DOHH2 (cell line): Measurements from ENCODE around the gene SST.
A peak's percentile ranks its signal among the peaks of the same experiment; 100 is the strongest.

ENCODE experiments used
- H3F3A ChIP-seq: fragments of 200-600 bp; sonication (generic), shearing (Covaris generic); 2 replicates; pipeline ENCODE4 v1.6.0; 2016; ENCODE audit warnings: antibody characterized with exemption, mild to moderate bottlenecking; ENCODE audit not compliant: control insufficient read depth, insufficient read depth
- H3K27ac ChIP-seq: fragments of 200-600 bp; sonication (generic); 2 replicates; pipeline ENCODE4 v1.5.1; 2014; ENCODE audit warnings: low read depth, mild to moderate bottlenecking, low read length, moderate library complexity
- H3K27me3 ChIP-seq: fragments of 200-600 bp; sonication (generic); 2 replicates; pipeline ENCODE4 v1.6.1; 2014; ENCODE audit warnings: mild to moderate bottlenecking, low read length, mixed read lengths; ENCODE audit not compliant: control insufficient read depth
- H3K36me3 ChIP-seq: fragments of 200-600 bp; sonication (generic); 2 replicates; pipeline ENCODE4 v1.6.1; 2014; ENCODE audit warnings: mild to moderate bottlenecking, low read length, moderate library complexity, mixed read lengths; ENCODE audit not compliant: control insufficient read depth
- H3K4me1 ChIP-seq: fragments of 200-600 bp; sonication (generic); 2 replicates; pipeline ENCODE4 v1.6.1; 2014; ENCODE audit warnings: mild to moderate bottlenecking, low read length, mixed read lengths; ENCODE audit not compliant: control insufficient read depth
- H3K4me2 ChIP-seq: fragments of 200-600 bp; sonication (generic); 2 replicates; pipeline ENCODE4 v1.6.0; 2014; ENCODE audit warnings: mild to moderate bottlenecking, low read length, moderate library complexity
- H3K4me3 ChIP-seq: fragments of 200-600 bp; sonication (generic); 2 replicates; pipeline ENCODE4 v1.5.1; 2014; ENCODE audit warnings: mild to moderate bottlenecking, low read length, mixed read lengths
- H3K79me2 ChIP-seq: fragments of 200-600 bp; sonication (generic); 2 replicates; pipeline ENCODE4 v1.6.1; 2014; ENCODE audit warnings: mild to moderate bottlenecking, low read length, mixed read lengths; ENCODE audit not compliant: control insufficient read depth
- H3K9me2 ChIP-seq: fragments of 200-600 bp; sonication (generic); replicated peaks from 2 replicates; pipeline ENCODE4 v1.6.1; 2014; ENCODE audit warnings: mild to moderate bottlenecking, low read length, mixed read lengths; ENCODE audit not compliant: control insufficient read depth
- H3K9me3 ChIP-seq: fragments of 200-600 bp; sonication (generic); 2 replicates; pipeline ENCODE4 v1.6.1; 2014; ENCODE audit warnings: antibody characterized with exemption, low read length, mixed read lengths; ENCODE audit not compliant: control insufficient read depth, insufficient read depth
- H4K20me1 ChIP-seq: fragments of 200-600 bp; sonication (generic); 2 replicates; pipeline ENCODE4 v1.6.0; 2014; ENCODE audit warnings: low read depth, mild to moderate bottlenecking, antibody characterized with exemption, low read length, moderate library complexity; ENCODE audit not compliant: control insufficient read depth, insufficient read depth
- CTCF ChIP-seq: fragments of 200-600 bp; sonication (generic); IDR thresholded peaks from one replicate; pipeline ENCODE4 v1.5.1; 2014; ENCODE audit warnings: antibody characterized with exemption, mild to moderate bottlenecking, low read depth, low read length; ENCODE audit not compliant: poor library complexity, severe bottlenecking
- EZH2phosphoT487 ChIP-seq: fragments of 200-600 bp; sonication (generic); IDR thresholded peaks from 2 replicates; pipeline ENCODE4 v1.6.1; 2017; ENCODE audit warnings: borderline replicate concordance, mild to moderate bottlenecking, antibody characterized with exemption, low read length, moderate library complexity, mixed read lengths

The SST gene

GRCh38 chr3:187678726-187679268 is 8.6 kb upstream of the SST start:
- Histone ChIP-seq H3F3A (no peaks in the 10 kb centered on the region), H3K9me3 (no peaks in the 10 kb centered on the region), H3K9me2 (no peaks in the 10 kb centered on the region), H3K27ac (no peak overlapping the region), H3K4me2 (no peak overlapping the region), H4K20me1 (no peaks in the 10 kb centered on the region), H3K79me2 (no peaks in the 10 kb centered on the region), H3K36me3 (no peaks in the 10 kb centered on the region), H3K4me3 (no peak overlapping the region), H3K4me1 (no peaks in the 10 kb centered on the region), H3K27me3 (peaks cover 11% of the 10 kb centered on the region)
- TF ChIP-seq EZH2phosphoT487 (no peak), CTCF (peak; percentile 58)

GRCh38 chr3:187677604-187678003 is 7.4 kb upstream of the SST start:
- TF ChIP-seq EZH2phosphoT487 (no peak), CTCF (no peak)
- Histone ChIP-seq H3K36me3 (no peaks in the 10 kb centered on the region), H3K9me2 (no peaks in the 10 kb centered on the region), H3F3A (no peaks in the 10 kb centered on the region), H3K4me3 (no peak overlapping the region), H3K9me3 (no peaks in the 10 kb centered on the region), H3K27ac (no peak overlapping the region), H3K4me2 (no peak overlapping the region), H3K4me1 (no peaks in the 10 kb centered on the region), H3K27me3 (peaks cover 12% of the 10 kb centered on the region), H3K79me2 (no peaks in the 10 kb centered on the region), H4K20me1 (no peaks in the 10 kb centered on the region)

- no peaks in the 10 kb centered on the region for H3F3A ChIP-seq
- H3K4me1 ChIP-seq = no peaks in the 10 kb centered on the region
- H4K20me1 ChIP-seq = no peaks in the 10 kb centered on the region
- H3K36me3 ChIP-seq = no peaks in the 10 kb centered on the region
- no peak overlapping the region for H3K4me2 ChIP-seq
- H3K27ac ChIP-seq = no peak overlapping the region
- no peaks in the 10 kb centered on the region for H3K9me2 ChIP-seq
- no peaks in the 10 kb centered on the region for H3K9me3 ChIP-seq
- H3K4me3 ChIP-seq = no peak overlapping the region
- H3K27me3 ChIP-seq = peaks cover 26% of the 10 kb centered on the region
- no peak for TF ChIP-seq CTCF
- TF ChIP-seq EZH2phosphoT487 = no peak
- H3K79me2 ChIP-seq = no peaks in the 10 kb centered on the region
These were observed 2.8 kb upstream of the SST start for GRCh38 chr3:187673012-187673411.

- Histone ChIP-seq H4K20me1 (no peaks in the 10 kb centered on the region), H3F3A (no peaks in the 10 kb centered on the region), H3K79me2 (no peaks in the 10 kb centered on the region), H3K9me2 (no peaks in the 10 kb centered on the region), H3K27ac (no peak overlapping the region), H3K4me3 (no peak overlapping the region), H3K4me2 (no peak overlapping the region), H3K36me3 (no peaks in the 10 kb centered on the region), H3K4me1 (peaks cover 5% of the 10 kb centered on the region; the same call in 1 of the 2 replicates), H3K27me3 (peaks cover 30% of the 10 kb centered on the region), H3K9me3 (no peaks in the 10 kb centered on the region)
- TF ChIP-seq EZH2phosphoT487 (no peak), CTCF (no peak)
These were observed 2.7 kb downstream of the SST start for GRCh38 chr3:187667526-187667925.
